Aorta (tissue), 5 donors: ENCODE data around the gene SORBS2. TPM values are rescaled to one million over a fixed set of nuclear protein-coding genes. Genes with fewer than 3 reads are reported as not detected.
"Not testable (repeated sequence)": the region's sequence is repeated elsewhere in the genome, so short reads cannot be mapped to it uniquely, and the experiment has no call there.

Source experiments
- ATAC-seq: fragments of 200-7000 bp; cut with Tn5 transposase; one replicate; pipeline ENCODE4 v1.9.1; 2022; ENCODE audit warnings: moderate library complexity; ENCODE audit not compliant: low FRiP score
- DNase-seq, 2 donors: peaks; one replicate each; pipeline ENCODE4 v3.0.0-alpha.2; 2020
- H3K27ac ChIP-seq, 2 donors: one replicate each; pipeline ENCODE4 v1.5.1; 2013; ENCODE audit warnings: low read length in 2 of 2, mild to moderate bottlenecking in 2 of 2, moderate library complexity in 2 of 2, control low read depth in 1 of 2, inconsistent platforms in 1 of 2, low read depth in 1 of 2
- H3K27me3 ChIP-seq, 2 donors: one replicate each; pipeline ENCODE4 v1.6.1; 2013; ENCODE audit warnings: control low read depth in 1 of 2, low read length in 1 of 2, mild to moderate bottlenecking in 1 of 2, moderate library complexity in 1 of 2; ENCODE audit not compliant: insufficient read depth in 2 of 2, control insufficient read depth in 1 of 2
- H3K36me3 ChIP-seq, 2 donors: one replicate each; pipeline ENCODE4 v1.6.1; 2013; ENCODE audit warnings: control low read depth in 1 of 2, low read length in 1 of 2, mild to moderate bottlenecking in 1 of 2; ENCODE audit not compliant: insufficient read depth in 2 of 2, control insufficient read depth in 1 of 2
- H3K4me1 ChIP-seq, 2 donors: one replicate each; pipeline ENCODE4 v1.6.1; 2013; ENCODE audit warnings: low read length in 2 of 2, control low read depth in 1 of 2, mild to moderate bottlenecking in 1 of 2, moderate library complexity in 1 of 2; ENCODE audit not compliant: insufficient read depth in 2 of 2, control insufficient read depth in 1 of 2
- H3K4me3 ChIP-seq, 2 donors: one replicate each; pipeline ENCODE4 v1.5.1; 2013; ENCODE audit warnings: low read length in 2 of 2, control low read depth in 1 of 2, mild to moderate bottlenecking in 1 of 2
- H3K9me3 ChIP-seq: one replicate; pipeline ENCODE4 v1.6.1; 2013; ENCODE audit warnings: mild to moderate bottlenecking, low read length; ENCODE audit not compliant: control insufficient read depth
- WGBS, 2 donors: extraction: QIAGEN DNeasy Blood & Tissue Kit; methylation state at CpG; one replicate each; pipeline ENCODE4 v1.1.7; 2013; 5-methylcytosine and 5-hydroxymethylcytosine counted together
- intact Hi-C, 2 donors: fragments of 100-400 bp; cut with DNase I; formaldehyde crosslinking; loops; one replicate each; pipeline versions ENCODE4 v1.14.2 to v1.15.0; 2022
- polyA plus RNA-seq, 2 donors: library from polyadenylated mRNA; stranded (reverse); fragments of 200-250 nt; gene quantifications; one replicate each; pipeline ENCODE4 v1.2.3, GENCODE V29; 2013
- total RNA-seq, 2 donors: library from RNA; stranded (reverse); fragmentation: NEBNext Ultra II Directional; extraction: Animal tissue kit (Norgen Biotek cat#: 25700); gene quantifications; one replicate each; pipeline ENCODE4 v1.2.1, GENCODE V29; 2021
- donor health status: healthy with polysubstance abuse.
- donor health status: Bipolar disorder and iron deficiency.
- donor health status: DM: no; HTN: no; CAD: no.
- donor health status: DM: no; HTN: no; CAD: no.
- donor health status: DM: yes; HTN: yes; CAD: no.

Gene SORBS2
- total and polyA plus RNA-seq, 4 donors = 111 to 696 (median 246) TPM

DNA sequence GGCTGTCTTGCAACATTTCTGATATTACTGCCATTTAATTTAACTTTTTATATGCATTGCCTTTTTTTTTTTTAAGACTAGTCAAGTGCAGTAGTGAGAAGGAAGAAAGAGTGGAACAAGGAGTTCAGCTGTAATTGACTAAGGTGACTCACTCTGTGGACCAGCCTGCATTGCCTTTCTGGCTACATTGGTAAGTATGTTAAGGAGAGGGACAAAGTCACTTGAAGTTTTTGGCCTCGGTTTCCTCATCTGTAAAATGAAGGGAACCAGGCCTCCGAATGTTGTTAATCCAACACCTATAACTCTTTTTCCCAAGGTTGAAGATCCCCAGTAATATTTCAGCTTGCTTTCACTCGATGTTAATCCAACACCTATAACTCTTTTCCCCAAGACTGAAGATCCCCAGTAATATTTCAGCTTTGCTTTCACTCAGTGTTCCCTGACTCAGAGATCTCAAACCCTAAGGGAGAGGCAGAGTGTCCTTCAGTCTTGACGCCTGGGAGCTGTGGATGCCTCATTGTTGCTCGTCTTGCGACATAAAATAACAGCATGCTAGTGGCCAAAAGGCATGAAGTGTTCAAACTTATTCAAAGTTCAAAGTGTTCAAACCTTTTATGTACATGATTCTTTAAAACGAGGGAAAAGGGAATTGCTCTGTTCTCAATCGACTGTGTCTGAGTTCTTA, 102.0 kb downstream of the SORBS2 start:
- no peaks in the 10 kb centered on the region for H3K27me3 ChIP-seq
- H3K4me3 ChIP-seq = no peak overlapping the region
- DNase-seq = no peak
- H3K36me3 ChIP-seq = peaks cover 2 to 3% of the 10 kb centered on the region in 2 donors
- no peak overlapping the region for H3K27ac ChIP-seq
- ATAC-seq = no peak
- no peaks in the 10 kb centered on the region for H3K9me3 ChIP-seq
- H3K4me1 ChIP-seq = peaks cover 2 to 4% of the 10 kb centered on the region in 2 donors
- WGBS, 2 donors = 83 to 86% methylated on average over 7 to 8 of the region's 8 CpGs
- intact Hi-C loops = no loop called here

DNA sequence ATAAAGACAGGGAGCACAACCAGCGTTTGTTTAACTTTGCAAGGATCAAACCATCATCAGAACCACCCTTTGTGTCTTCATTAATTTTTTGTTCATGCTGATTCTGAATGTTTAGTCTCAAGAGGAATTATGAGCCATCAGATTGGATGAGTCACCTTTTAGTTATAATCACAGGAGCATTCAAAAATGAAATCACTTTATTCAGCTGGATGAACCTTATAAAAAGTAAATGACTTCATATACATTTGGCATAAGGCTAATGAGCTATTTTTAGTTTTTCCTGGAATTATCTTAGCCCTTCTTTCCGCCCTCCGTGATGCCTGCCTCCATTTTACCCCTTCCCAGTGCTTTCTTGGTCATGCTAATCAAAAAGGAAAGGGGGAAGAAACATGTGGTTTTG, 103.6 kb downstream of the SORBS2 start:
- intact Hi-C loops = no loop called here
- 29% methylated on average over 3 of the region's 3 CpGs for WGBS, 2 donors
- H3K36me3 ChIP-seq = peaks cover 3% of the 10 kb centered on the region in 2 donors
- ATAC-seq = no peak
- H3K4me3 ChIP-seq = no peak overlapping the region
- no peak overlapping the region for H3K27ac ChIP-seq
- H3K4me1 ChIP-seq = peaks cover 2 to 4% of the 10 kb centered on the region in 2 donors
- no peaks in the 10 kb centered on the region for H3K27me3 ChIP-seq
- H3K9me3 ChIP-seq = no peaks in the 10 kb centered on the region
- DNase-seq = no peak

DNA sequence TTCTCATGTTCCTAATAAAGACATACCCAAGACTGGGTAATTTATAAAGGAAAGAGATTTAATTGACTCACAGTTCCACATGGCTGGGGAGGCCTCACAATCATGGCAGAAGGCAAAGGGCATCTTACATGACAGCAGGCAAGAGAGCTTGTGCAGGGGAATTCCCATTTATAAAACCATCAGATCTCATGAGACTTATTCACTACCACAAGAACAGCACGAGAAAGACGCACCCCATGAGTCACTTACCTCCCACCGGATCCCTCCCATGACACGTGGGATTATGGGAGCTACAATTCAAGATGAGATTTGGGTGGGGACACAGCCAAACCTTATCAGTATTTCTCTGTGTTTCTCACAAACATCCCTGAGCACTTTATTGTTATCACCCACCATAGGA, 104.4 kb downstream of the SORBS2 start:
- 75 to 84% methylated on average over 4 of the region's 4 CpGs for WGBS, 2 donors
- ATAC-seq, H3K36me3 ChIP-seq, intact Hi-C loops, H3K4me1 ChIP-seq, H3K9me3 ChIP-seq, H3K27me3 ChIP-seq, H3K4me3 ChIP-seq, H3K27ac ChIP-seq, DNase-seq: not testable (repeated sequence)

DNA sequence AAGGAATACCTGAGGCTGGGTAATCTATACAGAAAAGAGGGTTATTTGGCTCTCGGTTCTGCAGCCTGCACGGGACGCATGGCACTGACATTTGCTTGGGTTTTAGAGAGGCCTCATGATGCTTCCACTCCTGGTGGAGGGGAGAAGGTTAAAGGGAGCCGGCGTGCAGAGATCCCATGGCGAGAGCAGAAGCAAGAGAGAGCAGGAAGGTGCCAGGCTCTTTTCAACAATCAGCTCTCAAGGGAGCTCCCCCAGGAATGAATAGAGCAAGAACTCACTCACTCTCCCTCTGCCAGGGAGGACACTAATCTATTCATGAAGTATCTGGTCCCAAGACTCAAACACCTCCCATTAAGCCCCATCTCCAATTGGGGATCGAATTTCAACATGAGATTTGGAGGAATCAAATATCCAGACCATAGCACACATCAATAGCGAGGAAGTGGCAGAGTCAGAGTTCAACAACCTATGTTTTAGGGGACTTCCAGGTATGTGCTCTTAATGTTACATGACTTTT, 109.8 kb downstream of the SORBS2 start:
- no peak for ATAC-seq
- peaks cover 0 to 1% of the 10 kb centered on the region in 2 donors for H3K36me3 ChIP-seq
- H3K4me1 ChIP-seq = no peaks in the 10 kb centered on the region
- no peak overlapping the region for H3K4me3 ChIP-seq
- intact Hi-C loops = loop anchor here in 1 of 2 donors (5.0 kb wide), 1 partner anchor 35 kb away; no protein-coding TSS in a partner anchor
- no peak for DNase-seq
- H3K9me3 ChIP-seq = no peaks in the 10 kb centered on the region
- 93 to 95% methylated on average over 8 of the region's 8 CpGs for WGBS, 2 donors
- H3K27ac ChIP-seq = peak overlapping the region; percentile 4 to 73
- no peaks in the 10 kb centered on the region for H3K27me3 ChIP-seq

DNA sequence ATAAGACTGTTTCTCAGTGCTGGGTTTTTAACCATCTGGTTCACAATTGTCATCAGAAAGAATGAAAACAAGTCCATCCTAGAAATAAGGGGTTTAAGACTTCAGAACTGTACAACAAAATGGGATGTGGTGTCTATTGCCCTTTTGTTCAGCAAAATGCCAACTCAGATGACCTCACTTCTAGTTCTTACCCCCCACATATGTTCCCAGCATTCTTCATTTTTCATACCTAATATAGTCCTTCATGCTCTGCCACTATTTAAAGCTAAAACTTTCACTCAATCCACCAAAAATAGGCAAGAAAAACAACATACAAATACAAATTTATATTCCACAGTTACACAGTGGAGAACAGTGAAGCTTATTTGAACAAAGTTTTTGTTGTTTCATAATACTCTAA, 111.4 kb downstream of the SORBS2 start:
- ATAC-seq = peak; percentile 62
- intact Hi-C loops = loop anchor here in 1 of 2 donors (5.0 kb wide), 1 partner anchor 37 kb away; no protein-coding TSS in a partner anchor
- Histone ChIP-seq H3K4me1 (peaks cover 1 to 5% of the 10 kb centered on the region in 2 donors), H3K9me3 (no peaks in the 10 kb centered on the region), H3K4me3 (no peak overlapping the region), H3K27ac (peak overlapping the region in 1 of 2 donors; percentile 76), H3K27me3 (no peaks in the 10 kb centered on the region), H3K36me3 (peaks cover 0 to 1% of the 10 kb centered on the region in 2 donors)
- DNase-seq = no peak

DNA sequence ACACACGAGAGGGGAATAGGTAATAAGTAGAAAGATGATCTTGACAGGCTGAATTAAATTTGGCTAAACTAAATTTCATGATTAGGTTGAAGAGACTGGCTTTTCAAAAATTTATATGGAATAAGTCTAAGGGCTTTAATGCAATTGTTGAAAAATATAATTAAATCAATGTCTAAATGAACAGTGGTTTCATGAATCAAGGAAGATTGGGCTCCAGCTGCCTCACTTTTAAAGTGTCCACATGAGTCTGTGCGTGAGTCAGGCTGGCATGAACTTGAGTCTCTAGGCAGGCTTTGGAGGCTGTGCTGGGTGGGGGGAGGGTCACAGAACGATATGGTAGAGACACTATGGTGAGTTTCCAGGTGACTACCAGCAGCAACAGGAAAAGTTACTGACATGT, 111.9 kb downstream of the SORBS2 start:
- Histone ChIP-seq H3K4me1 (peaks cover 1 to 5% of the 10 kb centered on the region in 2 donors), H3K27me3 (no peaks in the 10 kb centered on the region), H3K9me3 (no peaks in the 10 kb centered on the region), H3K36me3 (peaks cover 0 to 1% of the 10 kb centered on the region in 2 donors), H3K27ac (peak overlapping the region; percentile 82 to 96), H3K4me3 (no peak overlapping the region)
- peak in 1 of 2 donors; percentile 80 for DNase-seq
- 26 to 42% methylated on average over 3 of the region's 3 CpGs for WGBS, 2 donors
- no peak for ATAC-seq
- intact Hi-C loops = loop anchor here in 1 of 2 donors (5.0 kb wide), 1 partner anchor 37 kb away; no protein-coding TSS in a partner anchor

DNA sequence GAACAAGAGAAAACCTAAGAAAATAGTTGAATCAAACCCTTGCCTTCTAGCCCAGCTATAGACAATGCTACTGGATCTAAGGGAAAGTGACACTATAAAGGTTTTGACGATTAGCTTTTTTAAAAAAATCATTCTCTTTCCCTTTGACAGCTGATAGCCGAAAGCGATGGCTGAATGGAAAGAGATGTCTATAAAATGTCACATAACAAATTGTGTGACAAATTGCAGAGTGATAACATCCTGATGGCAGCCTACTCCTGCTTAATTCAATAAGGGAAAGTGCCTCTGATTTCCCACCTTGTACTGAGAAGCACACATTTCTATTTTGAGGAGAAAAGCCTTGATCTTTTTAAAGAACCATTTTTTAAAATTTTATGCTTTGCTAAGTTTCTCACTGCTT, 114.5 kb downstream of the SORBS2 start:
- no peaks in the 10 kb centered on the region for H3K36me3 ChIP-seq
- ATAC-seq = no peak
- 91 to 92% methylated on average over 3 of the region's 3 CpGs for WGBS, 2 donors
- H3K9me3 ChIP-seq = no peaks in the 10 kb centered on the region
- H3K27ac ChIP-seq = no peak overlapping the region
- intact Hi-C loops = no loop called here
- no peak for DNase-seq
- no peak overlapping the region for H3K4me3 ChIP-seq
- peaks cover 3 to 7% of the 10 kb centered on the region in 2 donors for H3K4me1 ChIP-seq
- H3K27me3 ChIP-seq = no peaks in the 10 kb centered on the region

DNA sequence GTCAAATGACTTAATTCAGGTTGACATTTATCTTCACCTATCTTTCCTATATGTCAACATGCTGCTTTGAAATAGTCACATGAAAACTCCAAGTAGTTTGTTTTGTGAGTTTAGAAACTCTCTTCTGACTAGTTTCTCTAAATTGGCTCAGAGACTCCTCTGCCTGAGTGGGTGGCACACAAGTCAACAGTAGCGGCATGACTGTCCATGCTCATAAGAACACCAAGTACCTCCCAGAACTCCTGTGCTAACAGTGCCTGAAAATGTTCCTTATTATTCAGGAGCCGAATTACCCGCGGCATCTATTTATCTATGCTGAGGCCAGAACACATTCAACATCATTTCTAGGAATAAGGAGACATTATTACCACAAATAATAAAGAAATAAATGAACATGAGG, 116.3 kb downstream of the SORBS2 start:
- H3K27me3 ChIP-seq = no peaks in the 10 kb centered on the region
- 95 to 97% methylated on average over 4 of the region's 4 CpGs for WGBS, 2 donors
- no peaks in the 10 kb centered on the region for H3K9me3 ChIP-seq
- no peak for ATAC-seq
- H3K36me3 ChIP-seq = no peaks in the 10 kb centered on the region
- no peak overlapping the region for H3K27ac ChIP-seq
- intact Hi-C loops = no loop called here
- peaks cover 3 to 9% of the 10 kb centered on the region in 2 donors for H3K4me1 ChIP-seq
- DNase-seq = no peak
- no peak overlapping the region for H3K4me3 ChIP-seq
